GM12801 (cell line): ENCODE measurements around the gene KIFAP3.

ENCODE experiments used
- CTCF ChIP-seq: IDR thresholded peaks from one replicate; pipeline ENCODE4 v1.5.1; 2011; ENCODE audit warnings: control low read depth; ENCODE audit not compliant: insufficient read length; ENCODE audit errors: extremely low read depth

Gene KIFAP3

GRCh38 chr1:169901115-169901514, 173.4 kb downstream of the KIFAP3 start:
- no peak for TF ChIP-seq CTCF

- TF ChIP-seq CTCF: no peak
These were observed 173.9 kb downstream of the KIFAP3 start for GRCh38 chr1:169900571-169900970.

- TF ChIP-seq CTCF: no peak
These were observed 174.8 kb downstream of the KIFAP3 start for GRCh38 chr1:169899519-169900217.

GRCh38 chr1:169896013-169896412, 178.5 kb downstream of the KIFAP3 start:
- TF ChIP-seq CTCF: no peak

GRCh38 chr1:169894424-169895145, 179.9 kb downstream of the KIFAP3 start:
- no peak for TF ChIP-seq CTCF

GRCh38 chr1:169893645-169894423, 180.7 kb downstream of the KIFAP3 start, which contains the start of gene SCYL3:
Gene SCYL3, minus strand, starts transcription at chr1:169893896. Its CDS starts 5,056 bp downstream, at chr1:169888840.
- TF ChIP-seq CTCF: no peak
